HG03175 (cell line): ENCODE data around the gene GPR132.
A peak's percentile ranks its signal among the peaks of the same experiment; 100 is the strongest.
"Not testable (repeated sequence)": the region's sequence is repeated elsewhere in the genome, so short reads cannot be mapped to it uniquely, and the experiment has no call there.

Experiments used
- ATAC-seq: cut with Tn5 transposase; IDR thresholded peaks from one replicate; pipeline ENCODE4 v1.9.1; 2021; ENCODE audit warnings: mild to moderate bottlenecking, moderate library complexity; ENCODE audit not compliant: unreplicated experiment

The GPR132 gene

GRCh38 chr14:105065280-105066228 lies at the start of gene GPR132:
Gene GPR132 (minus strand): TSS chr14:105065430. CDS start chr14:105055420, 10,010 bp downstream.
- ATAC-seq: peak; percentile 55

GRCh38 chr14:105109243-105109642 lies 44.0 kb upstream of the GPR132 start:
- not testable (repeated sequence) for ATAC-seq

GRCh38 chr14:105108516-105108864 lies 43.3 kb upstream of the GPR132 start:
- no peak for ATAC-seq

GRCh38 chr14:105107781-105108515 lies 42.7 kb upstream of the GPR132 start:
- no peak for ATAC-seq

GRCh38 chr14:105107351-105107750 lies 42.1 kb upstream of the GPR132 start:
- ATAC-seq: no peak

- no peak for ATAC-seq
Observed at GRCh38 chr14:105105158-105105557, 39.9 kb upstream of the GPR132 start.

GRCh38 chr14:105102893-105103292 lies 37.7 kb upstream of the GPR132 start:
- no peak for ATAC-seq

- no peak for ATAC-seq
Observed at GRCh38 chr14:105102361-105102870, 37.2 kb upstream of the GPR132 start.

- ATAC-seq: no peak
Observed at GRCh38 chr14:105100910-105101309, 35.7 kb upstream of the GPR132 start.

GRCh38 chr14:105099778-105100177 lies 34.5 kb upstream of the GPR132 start:
- ATAC-seq: no peak

- ATAC-seq: no peak
Observed at GRCh38 chr14:105098316-105098715, 33.1 kb upstream of the GPR132 start.

- ATAC-seq: no peak
Observed at GRCh38 chr14:105097794-105098127, 32.5 kb upstream of the GPR132 start.

- ATAC-seq: no peak
Observed at GRCh38 chr14:105096206-105096875, 31.1 kb upstream of the GPR132 start.

GRCh38 chr14:105095236-105095805 lies 30.1 kb upstream of the GPR132 start:
- no peak for ATAC-seq

- no peak for ATAC-seq
Observed at GRCh38 chr14:105094193-105094907, 29.1 kb upstream of the GPR132 start.

- ATAC-seq: no peak
Observed at GRCh38 chr14:105093431-105094192, 28.4 kb upstream of the GPR132 start.

GRCh38 chr14:105093038-105093430 lies 27.8 kb upstream of the GPR132 start:
- no peak for ATAC-seq

GRCh38 chr14:105092171-105093037 lies 27.2 kb upstream of the GPR132 start:
- ATAC-seq: no peak
